SU-DHL-6 (cell line): Measurements from ENCODE around the gene PTPRN2.

Source experiments
- CTCF ChIP-seq: fragments of 200-600 bp; sonication (generic); IDR thresholded peaks from one replicate; pipeline ENCODE4 v1.5.1; 2017; ENCODE audit warnings: antibody characterized with exemption, mild to moderate bottlenecking, low read length, moderate library complexity; ENCODE audit not compliant: insufficient read depth, poor library complexity, severe bottlenecking
- EZH2phosphoT487 ChIP-seq: fragments of 200-600 bp; sonication (generic), shearing (Covaris generic); conservative IDR thresholded peaks from 2 replicates; pipeline ENCODE4 v1.6.1; 2018; ENCODE audit warnings: mild to moderate bottlenecking, antibody characterized with exemption, low read length, moderate library complexity, mixed read lengths

- TF ChIP-seq CTCF, result no peak
- no peak for TF ChIP-seq EZH2phosphoT487
These were observed 990.1 kb downstream of the PTPRN2 start for GRCh38 chr7:157597562-157597961.
